ENCODE results near the gene SIK3.
"Not testable (repeated sequence)": the region's sequence is repeated elsewhere in the genome, so short reads cannot be mapped to it uniquely, and the experiment has no call there.

SIK3 gene

GRCh38 chr11:116856423-116856822, 241.8 kb downstream of the SIK3 start:
- DNase-seq = no peak

- DNase-seq = no peak
These were observed 242.8 kb downstream of the SIK3 start for GRCh38 chr11:116855413-116855812.

GRCh38 chr11:116853461-116854073, 244.7 kb downstream of the SIK3 start:
- DNase-seq = peak; percentile 58

- DNase-seq = no peak
These were observed 245.8 kb downstream of the SIK3 start for GRCh38 chr11:116852261-116853031.

- DNase-seq = peak; percentile 23
These were observed 246.6 kb downstream of the SIK3 start for GRCh38 chr11:116851626-116852025.

- DNase-seq = no peak
These were observed 248.7 kb downstream of the SIK3 start for GRCh38 chr11:116849486-116849885.

GRCh38 chr11:116849060-116849459, 249.2 kb downstream of the SIK3 start:
- no peak for DNase-seq

GRCh38 chr11:116847612-116848011, 250.6 kb downstream of the SIK3 start:
- DNase-seq = no peak

GRCh38 chr11:116844722-116845121, 253.5 kb downstream of the SIK3 start:
- DNase-seq = no peak

- no peak for DNase-seq
These were observed 254.6 kb downstream of the SIK3 start for GRCh38 chr11:116843661-116844060.

GRCh38 chr11:116842909-116843308, 255.3 kb downstream of the SIK3 start:
- DNase-seq = no peak

GRCh38 chr11:116842117-116842516, 256.1 kb downstream of the SIK3 start:
- no peak for DNase-seq

- no peak for DNase-seq
These were observed 257.4 kb downstream of the SIK3 start for GRCh38 chr11:116840746-116841296.

- DNase-seq = no peak
These were observed 257.9 kb downstream of the SIK3 start for GRCh38 chr11:116840224-116840745.

- DNase-seq = no peak
These were observed 259.7 kb downstream of the SIK3 start for GRCh38 chr11:116838321-116839084.

GRCh38 chr11:116837231-116838091, 260.8 kb downstream of the SIK3 start, which contains the start of gene APOA1:
Gene APOA1, minus strand, starts transcription at chr11:116837622. Its CDS starts 235 bp downstream, at chr11:116837387.
- DNase-seq = no peak

GRCh38 chr11:116836632-116836991, 261.6 kb downstream of the SIK3 start:
- no peak for DNase-seq

GRCh38 chr11:116835791-116836631, 262.2 kb downstream of the SIK3 start:
- peak; percentile 70 for DNase-seq

GRCh38 chr11:116835042-116835772, 263.0 kb downstream of the SIK3 start:
- no peak for DNase-seq

- not testable (repeated sequence) for DNase-seq
These were observed 263.6 kb downstream of the SIK3 start for GRCh38 chr11:116834535-116835041.

Measured in stimulated activated naive CD4-positive, alpha-beta T cell treated with Interleukin-2 at 50 U/mL for 16 hours (primary cell).